Keratinocyte (primary cell): ENCODE measurements around the gene AP4S1. TPM values are rescaled to one million over a fixed set of nuclear protein-coding genes. Genes with fewer than 3 reads are reported as not detected.

ENCODE experiments used
- DNase-seq: peaks from one replicate; pipeline ENCODE4 v3.0.0-alpha.2; 2011; ENCODE audit warnings: low read depth, missing footprints, low spot score
- FAIRE-seq: peaks from 2 replicates; lab custom pipeline; 2011; peaks lifted over from hg19 to GRCh38; lab: Jason Lieb, UNC
- H2AFZ ChIP-seq: 2 replicates; pipeline ENCODE4 v1.6.0; 2012; ENCODE audit warnings: low read length, control low read depth, inconsistent platforms; ENCODE audit not compliant: control insufficient read depth
- H3K27ac ChIP-seq: 2 replicates; pipeline ENCODE4 v1.5.1; 2011; ENCODE audit warnings: low read length; ENCODE audit not compliant: control insufficient read depth, insufficient read depth
- H3K27me3 ChIP-seq: 3 replicates; pipeline ENCODE4 v1.6.0; 2011; ENCODE audit warnings: low read length; ENCODE audit not compliant: control insufficient read depth, insufficient read depth; ENCODE audit errors: extremely low read depth
- H3K36me3 ChIP-seq, 2 experiments: 2 replicates in 1 of 2; 3 replicates in 1 of 2; pipeline ENCODE4 v1.5.1; 2011; ENCODE audit warnings: low read length in 2 of 2, mild to moderate bottlenecking in 1 of 2; ENCODE audit not compliant: control insufficient read depth in 2 of 2, insufficient read depth in 2 of 2; ENCODE audit errors: extremely low read depth in 1 of 2
- H3K4me1 ChIP-seq: 3 replicates; pipeline ENCODE4 v1.5.1; 2011; ENCODE audit warnings: low read length; ENCODE audit not compliant: control insufficient read depth, insufficient read depth; ENCODE audit errors: extremely low read depth
- H3K4me2 ChIP-seq: 3 replicates; pipeline ENCODE4 v1.6.0; 2011; ENCODE audit warnings: low read depth, low read length; ENCODE audit not compliant: control insufficient read depth, insufficient read depth; ENCODE audit errors: extremely low read depth
- H3K4me3 ChIP-seq, 3 experiments: fragments of 200-600 bp in 1 of 3; sonication (generic) in 1 of 3; 2 replicates in 2 of 3; 3 replicates in 1 of 3; pipeline ENCODE4 v1.5.1; 2011 to 2016; ENCODE audit warnings: low read length in 3 of 3, mild to moderate bottlenecking in 3 of 3, control low read depth in 2 of 3, inconsistent platforms in 1 of 3, low read depth in 1 of 3, mixed read lengths in 1 of 3, mixed run types in 1 of 3, moderate library complexity in 1 of 3; ENCODE audit not compliant: control insufficient read depth in 2 of 3, insufficient read depth in 2 of 3; ENCODE audit errors: extremely low read depth in 1 of 3
- H3K79me2 ChIP-seq: 2 replicates; pipeline ENCODE4 v1.6.0; 2012; ENCODE audit warnings: low read length; ENCODE audit not compliant: control insufficient read depth, insufficient read depth
- H3K9ac ChIP-seq: 3 replicates; pipeline ENCODE4 v1.6.0; 2011; ENCODE audit warnings: low read length; ENCODE audit not compliant: control insufficient read depth, insufficient read depth; ENCODE audit errors: extremely low read depth
- H3K9me1 ChIP-seq: 3 replicates; pipeline ENCODE4 v1.6.0; 2011; ENCODE audit warnings: low read length; ENCODE audit not compliant: control insufficient read depth, insufficient read depth; ENCODE audit errors: extremely low read depth
- H3K9me3 ChIP-seq: 2 replicates; pipeline ENCODE4 v1.5.1; 2012; ENCODE audit warnings: low read depth, low read length; ENCODE audit not compliant: control insufficient read depth
- H4K20me1 ChIP-seq: 3 replicates; pipeline ENCODE4 v1.6.0; 2011; ENCODE audit warnings: low read length; ENCODE audit not compliant: control insufficient read depth, insufficient read depth; ENCODE audit errors: extremely low read depth
- EZH2 ChIP-seq: IDR thresholded peaks from one replicate; pipeline ENCODE4 v1.6.1; 2012; ENCODE audit warnings: inconsistent platforms, mild to moderate bottlenecking, low read length, moderate library complexity
- dilution Hi-C: fragments of 300-500 bp; cut with MboI; formaldehyde crosslinking; loops from one replicate; pipeline ENCODE4 v1.7.0; 2020; ENCODE audit warnings: low sequenced_read_pairs; ENCODE audit not compliant: extremely low pct_ligation_motif_present
- polyA plus RNA-seq, 5 experiments: library from polyadenylated mRNA; depleted of rRNA in 3 of 5; stranded (reverse) in 3 of 5; stranded (forward) in 1 of 5; unstranded in 1 of 5; fragments of >200 nt; gene quantifications; 1 replicate in 1 of 5; 2 replicates in 3 of 5; 3 replicates in 1 of 5; pipeline versions ENCODE4 v1.2.1 to v1.2.3, GENCODE V29; 2011 to 2012; ENCODE audit warnings: missing spikeins in 2 of 5, low read depth in 1 of 5, low replicate concordance in 1 of 5
- TF ChIP-seq, protein P1 (sequence below), 3 experiments: IDR thresholded peaks in 1 of 3; conservative IDR thresholded peaks in 1 of 3; optimal IDR thresholded peaks in 1 of 3; 2 replicates in 2 of 3; 3 replicates in 1 of 3; pipeline versions ENCODE3 to v1.5.1; 2011; ENCODE audit warnings: low read length in 3 of 3, mild to moderate bottlenecking in 3 of 3, moderate library complexity in 2 of 3, control low read depth in 1 of 3, inconsistent platforms in 1 of 3; ENCODE audit not compliant: insufficient read depth in 2 of 3; ENCODE audit errors: extremely low read depth in 1 of 3

AP4S1 gene
- polyA plus RNA-seq, 1 donor (not counting 4 experiments of a cell fraction or from before 2014, with no cell fraction given), result 6.2 TPM

- no peaks in the 10 kb centered on the region for H3K9me3 ChIP-seq
- dilution Hi-C loops, result no loop called here
- no peaks in the 10 kb centered on the region for H4K20me1 ChIP-seq
- FAIRE-seq (no peak), DNase-seq (no peak)
- H3K79me2 ChIP-seq, result no peaks in the 10 kb centered on the region
- H3K9me1 ChIP-seq, result no peaks in the 10 kb centered on the region
- H3K4me3 ChIP-seq, result no peak overlapping the region
- peaks cover 19 to 22% of the 10 kb centered on the region in 2 experiments for H3K36me3 ChIP-seq
- no peaks in the 10 kb centered on the region for H3K27me3 ChIP-seq
- H3K27ac ChIP-seq, result no peak overlapping the region
- no peak overlapping the region for H3K4me2 ChIP-seq
- TF ChIP-seq, protein P1, sequence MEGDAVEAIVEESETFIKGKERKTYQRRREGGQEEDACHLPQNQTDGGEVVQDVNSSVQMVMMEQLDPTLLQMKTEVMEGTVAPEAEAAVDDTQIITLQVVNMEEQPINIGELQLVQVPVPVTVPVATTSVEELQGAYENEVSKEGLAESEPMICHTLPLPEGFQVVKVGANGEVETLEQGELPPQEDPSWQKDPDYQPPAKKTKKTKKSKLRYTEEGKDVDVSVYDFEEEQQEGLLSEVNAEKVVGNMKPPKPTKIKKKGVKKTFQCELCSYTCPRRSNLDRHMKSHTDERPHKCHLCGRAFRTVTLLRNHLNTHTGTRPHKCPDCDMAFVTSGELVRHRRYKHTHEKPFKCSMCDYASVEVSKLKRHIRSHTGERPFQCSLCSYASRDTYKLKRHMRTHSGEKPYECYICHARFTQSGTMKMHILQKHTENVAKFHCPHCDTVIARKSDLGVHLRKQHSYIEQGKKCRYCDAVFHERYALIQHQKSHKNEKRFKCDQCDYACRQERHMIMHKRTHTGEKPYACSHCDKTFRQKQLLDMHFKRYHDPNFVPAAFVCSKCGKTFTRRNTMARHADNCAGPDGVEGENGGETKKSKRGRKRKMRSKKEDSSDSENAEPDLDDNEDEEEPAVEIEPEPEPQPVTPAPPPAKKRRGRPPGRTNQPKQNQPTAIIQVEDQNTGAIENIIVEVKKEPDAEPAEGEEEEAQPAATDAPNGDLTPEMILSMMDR (optimal IDR thresholded peaks at IDR 0.05 in 1 of 3, IDR thresholded peaks at IDR 0.05 in 1 of 3, conservative IDR thresholded peaks at IDR 0.05 in 1 of 3; ENCODE audit: extremely low read depth in 1 of 3, insufficient read depth in 2 of 3, low read length in 3 of 3), result no peak
- TF ChIP-seq EZH2, result no peak
- H2AFZ ChIP-seq, result no peak overlapping the region
- H3K4me1 ChIP-seq, result no peaks in the 10 kb centered on the region
- no peak overlapping the region for H3K9ac ChIP-seq
These were observed 112.9 kb downstream of the AP4S1 start for GRCh38 chr14:31138301-31138700.

GRCh38 chr14:31139301-31139847 lies 113.9 kb downstream of the AP4S1 start:
- dilution Hi-C loops, result no loop called here
- peaks cover 19 to 23% of the 10 kb centered on the region in 2 experiments for H3K36me3 ChIP-seq
- H3K4me2 ChIP-seq, result no peak overlapping the region
- no peaks in the 10 kb centered on the region for H4K20me1 ChIP-seq
- H3K79me2 ChIP-seq, result no peaks in the 10 kb centered on the region
- H2AFZ ChIP-seq, result no peak overlapping the region
- H3K27me3 ChIP-seq, result no peaks in the 10 kb centered on the region
- H3K9me3 ChIP-seq, result no peaks in the 10 kb centered on the region
- TF ChIP-seq EZH2, result no peak
- TF ChIP-seq, protein P1 (optimal IDR thresholded peaks at IDR 0.05 in 1 of 3, IDR thresholded peaks at IDR 0.05 in 1 of 3, conservative IDR thresholded peaks at IDR 0.05 in 1 of 3; ENCODE audit: extremely low read depth in 1 of 3, insufficient read depth in 2 of 3, low read length in 3 of 3), result no peak
- no peak overlapping the region for H3K4me3 ChIP-seq
- FAIRE-seq (no peak), DNase-seq (no peak)
- no peak overlapping the region for H3K9ac ChIP-seq
- no peak overlapping the region for H3K27ac ChIP-seq
- no peaks in the 10 kb centered on the region for H3K9me1 ChIP-seq
- H3K4me1 ChIP-seq, result no peaks in the 10 kb centered on the region
